SJSA1 (cell line): ENCODE results near the gene GARNL3. TPM values are rescaled to one million over a fixed set of nuclear protein-coding genes. Genes with fewer than 3 reads are reported as not detected.

Experiments used
- DNase-seq, 2 experiments: peaks; one replicate each; pipeline ENCODE4 v3.0.0-alpha.2; 2015 to 2020; ENCODE audit warnings: low spot score in 2 of 2, low read depth in 1 of 2
- H3K27ac ChIP-seq: fragments of 250-450 bp; sonication (Bioruptor Pico); 2 replicates; pipeline ENCODE4 v1.5.1; 2020; ENCODE audit warnings: mild to moderate bottlenecking, moderate library complexity
- H3K27me3 ChIP-seq: fragments of 250-450 bp; sonication (Bioruptor Pico); replicated peaks from 2 replicates; pipeline ENCODE4 v1.5.1; 2020; ENCODE audit warnings: mild to moderate bottlenecking, moderate library complexity
- H3K36me3 ChIP-seq: fragments of 250-450 bp; sonication (Bioruptor Pico); 2 replicates; pipeline ENCODE4 v1.5.1; 2020; ENCODE audit warnings: mild to moderate bottlenecking
- H3K4me1 ChIP-seq: fragments of 250-450 bp; sonication (Bioruptor Pico); replicated peaks from 2 replicates; pipeline ENCODE4 v1.6.1; 2021; ENCODE audit warnings: mild to moderate bottlenecking
- H3K4me3 ChIP-seq: fragments of 250-450 bp; sonication (Bioruptor Pico); 2 replicates; pipeline ENCODE4 v1.5.1; 2020; ENCODE audit warnings: mild to moderate bottlenecking
- H3K9me3 ChIP-seq: fragments of 250-450 bp; sonication (Bioruptor Pico); replicated peaks from 2 replicates; pipeline ENCODE4 v1.5.1; 2020; ENCODE audit warnings: mild to moderate bottlenecking
- total RNA-seq: library from RNA; depleted of rRNA; stranded (reverse); fragments of >200 nt; shearing (Covaris generic); gene quantifications from 2 replicates; pipeline ENCODE4 v1.2.3, GENCODE V29; 2014

The GARNL3 gene
- total RNA-seq, 1 experiment from 2014 or later = 2.0 TPM

GRCh38 chr9:127368852-127369402 lies 104.4 kb downstream of the GARNL3 start:
- Histone ChIP-seq H3K9me3 (no peaks in the 10 kb centered on the region), H3K4me3 (no peak overlapping the region), H3K27ac (no peak overlapping the region), H3K36me3 (no peaks in the 10 kb centered on the region), H3K27me3 (no peaks in the 10 kb centered on the region), H3K4me1 (no peaks in the 10 kb centered on the region)
- no peak for DNase-seq

GRCh38 chr9:127369428-127369827 lies 104.9 kb downstream of the GARNL3 start:
- Histone ChIP-seq H3K36me3 (no peaks in the 10 kb centered on the region), H3K9me3 (no peaks in the 10 kb centered on the region), H3K4me3 (no peak overlapping the region), H3K4me1 (no peaks in the 10 kb centered on the region), H3K27me3 (no peaks in the 10 kb centered on the region), H3K27ac (no peak overlapping the region)
- no peak for DNase-seq

GRCh38 chr9:127370147-127370579 lies 105.6 kb downstream of the GARNL3 start:
- Histone ChIP-seq H3K9me3 (no peaks in the 10 kb centered on the region), H3K36me3 (no peaks in the 10 kb centered on the region), H3K27ac (no peak overlapping the region), H3K4me3 (no peak overlapping the region), H3K4me1 (no peaks in the 10 kb centered on the region), H3K27me3 (no peaks in the 10 kb centered on the region)
- no peak for DNase-seq

DNA sequence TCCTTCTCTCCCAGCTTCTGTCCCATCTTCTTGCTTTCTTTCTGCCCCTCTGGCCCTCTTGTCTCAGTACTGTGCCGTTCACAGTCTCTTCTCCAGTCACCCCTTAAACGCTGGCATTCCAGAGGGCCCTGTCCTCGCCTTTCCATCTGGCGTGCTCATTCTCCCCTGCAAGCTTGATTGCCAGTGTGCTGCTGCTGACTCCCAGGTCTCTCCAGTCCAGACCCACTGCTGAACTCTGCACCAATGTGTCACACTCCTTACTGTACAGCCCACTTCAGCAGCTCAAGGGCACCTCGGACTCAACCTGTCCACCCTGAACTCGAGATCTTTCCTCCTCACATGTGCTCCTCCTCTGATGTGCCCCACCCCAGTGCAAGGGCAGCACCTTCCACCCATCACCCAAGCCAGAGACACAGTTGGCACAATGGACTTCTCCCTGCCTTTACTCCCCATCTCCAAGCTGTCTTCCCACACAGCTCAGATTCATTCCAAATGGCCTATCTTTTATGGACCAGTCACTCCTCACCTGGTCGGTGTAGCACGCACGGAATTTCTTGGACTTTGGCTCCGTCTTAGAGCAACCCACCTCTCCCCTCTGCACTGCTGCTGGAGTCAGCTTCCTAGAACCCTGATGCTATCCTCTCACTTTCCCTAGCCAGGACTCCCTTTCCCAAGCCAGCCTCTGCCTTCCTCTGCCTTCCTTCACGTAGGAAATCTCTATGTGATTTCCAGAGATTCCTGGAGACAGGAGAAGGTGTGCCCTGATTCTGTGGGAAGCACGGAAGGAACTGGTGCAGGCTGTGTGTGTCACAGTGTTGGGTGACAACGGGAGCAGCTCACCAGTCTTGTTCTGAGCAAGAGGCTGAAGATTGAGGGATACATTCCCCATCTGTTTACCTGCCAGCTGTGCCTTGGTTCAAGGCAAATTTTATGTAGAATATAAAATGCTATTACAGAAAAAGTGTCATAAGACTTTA lies 106.4 kb downstream of the GARNL3 start:
- H3K9me3 ChIP-seq = no peaks in the 10 kb centered on the region
- H3K4me3 ChIP-seq = no peak overlapping the region
- no peaks in the 10 kb centered on the region for H3K36me3 ChIP-seq
- no peak overlapping the region for H3K27ac ChIP-seq
- DNase-seq = peak in 1 of 2 experiments; percentile 22
- H3K4me1 ChIP-seq = no peaks in the 10 kb centered on the region
- no peaks in the 10 kb centered on the region for H3K27me3 ChIP-seq

DNA sequence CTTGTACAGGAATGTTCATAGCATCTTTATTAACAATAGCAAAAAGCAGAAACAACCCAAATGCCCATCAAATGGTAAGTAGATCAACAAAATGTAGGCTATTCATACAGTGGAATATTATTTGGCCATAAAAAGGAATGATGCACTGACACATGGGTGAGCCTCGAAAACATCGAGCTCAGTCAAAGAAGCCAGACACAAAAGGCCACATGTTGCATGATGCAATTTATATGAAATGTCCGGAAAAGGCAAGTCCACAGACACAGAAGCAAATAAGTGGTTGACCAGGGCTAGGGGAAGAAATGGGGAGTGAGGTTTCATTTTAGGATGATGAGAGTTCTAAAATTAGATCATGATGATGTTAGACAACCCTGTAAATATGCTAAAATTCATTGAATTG lies 115.9 kb downstream of the GARNL3 start:
- H3K27me3 ChIP-seq = no peaks in the 10 kb centered on the region
- H3K9me3 ChIP-seq = no peaks in the 10 kb centered on the region
- H3K27ac ChIP-seq = no peak overlapping the region
- H3K4me1 ChIP-seq = no peaks in the 10 kb centered on the region
- DNase-seq = no peak
- no peak overlapping the region for H3K4me3 ChIP-seq
- no peaks in the 10 kb centered on the region for H3K36me3 ChIP-seq

GRCh38 chr9:127382541-127382940 lies 118.0 kb downstream of the GARNL3 start:
- H3K36me3 ChIP-seq = no peaks in the 10 kb centered on the region
- H3K4me1 ChIP-seq = no peaks in the 10 kb centered on the region
- H3K27ac ChIP-seq = no peak overlapping the region
- no peaks in the 10 kb centered on the region for H3K27me3 ChIP-seq
- H3K9me3 ChIP-seq = no peaks in the 10 kb centered on the region
- H3K4me3 ChIP-seq = no peak overlapping the region
- DNase-seq = no peak

GRCh38 chr9:127384016-127384730 lies 119.6 kb downstream of the GARNL3 start:
- H3K27me3 ChIP-seq = no peaks in the 10 kb centered on the region
- no peak overlapping the region for H3K4me3 ChIP-seq
- DNase-seq = no peak
- no peaks in the 10 kb centered on the region for H3K36me3 ChIP-seq
- H3K9me3 ChIP-seq = no peaks in the 10 kb centered on the region
- H3K4me1 ChIP-seq = peaks cover 12% of the 10 kb centered on the region
- H3K27ac ChIP-seq = no peak overlapping the region

- H3K27ac ChIP-seq = no peak overlapping the region
- no peak overlapping the region for H3K4me3 ChIP-seq
- H3K9me3 ChIP-seq = no peaks in the 10 kb centered on the region
- no peaks in the 10 kb centered on the region for H3K27me3 ChIP-seq
- no peak for DNase-seq
- H3K4me1 ChIP-seq = peaks cover 15% of the 10 kb centered on the region
- no peaks in the 10 kb centered on the region for H3K36me3 ChIP-seq
These were observed 120.3 kb downstream of the GARNL3 start for GRCh38 chr9:127384901-127385300.

GRCh38 chr9:127386249-127386648 lies 121.7 kb downstream of the GARNL3 start:
- H3K9me3 ChIP-seq = no peaks in the 10 kb centered on the region
- no peak overlapping the region for H3K4me3 ChIP-seq
- no peak for DNase-seq
- peaks cover 20% of the 10 kb centered on the region for H3K4me1 ChIP-seq
- no peaks in the 10 kb centered on the region for H3K36me3 ChIP-seq
- H3K27ac ChIP-seq = no peak overlapping the region
- no peaks in the 10 kb centered on the region for H3K27me3 ChIP-seq

GRCh38 chr9:127386981-127387380 lies 122.4 kb downstream of the GARNL3 start:
- H3K27me3 ChIP-seq = no peaks in the 10 kb centered on the region
- H3K9me3 ChIP-seq = no peaks in the 10 kb centered on the region
- H3K4me1 ChIP-seq = peaks cover 20% of the 10 kb centered on the region
- H3K27ac ChIP-seq = no peak overlapping the region
- no peak for DNase-seq
- no peak overlapping the region for H3K4me3 ChIP-seq
- no peaks in the 10 kb centered on the region for H3K36me3 ChIP-seq

DNA sequence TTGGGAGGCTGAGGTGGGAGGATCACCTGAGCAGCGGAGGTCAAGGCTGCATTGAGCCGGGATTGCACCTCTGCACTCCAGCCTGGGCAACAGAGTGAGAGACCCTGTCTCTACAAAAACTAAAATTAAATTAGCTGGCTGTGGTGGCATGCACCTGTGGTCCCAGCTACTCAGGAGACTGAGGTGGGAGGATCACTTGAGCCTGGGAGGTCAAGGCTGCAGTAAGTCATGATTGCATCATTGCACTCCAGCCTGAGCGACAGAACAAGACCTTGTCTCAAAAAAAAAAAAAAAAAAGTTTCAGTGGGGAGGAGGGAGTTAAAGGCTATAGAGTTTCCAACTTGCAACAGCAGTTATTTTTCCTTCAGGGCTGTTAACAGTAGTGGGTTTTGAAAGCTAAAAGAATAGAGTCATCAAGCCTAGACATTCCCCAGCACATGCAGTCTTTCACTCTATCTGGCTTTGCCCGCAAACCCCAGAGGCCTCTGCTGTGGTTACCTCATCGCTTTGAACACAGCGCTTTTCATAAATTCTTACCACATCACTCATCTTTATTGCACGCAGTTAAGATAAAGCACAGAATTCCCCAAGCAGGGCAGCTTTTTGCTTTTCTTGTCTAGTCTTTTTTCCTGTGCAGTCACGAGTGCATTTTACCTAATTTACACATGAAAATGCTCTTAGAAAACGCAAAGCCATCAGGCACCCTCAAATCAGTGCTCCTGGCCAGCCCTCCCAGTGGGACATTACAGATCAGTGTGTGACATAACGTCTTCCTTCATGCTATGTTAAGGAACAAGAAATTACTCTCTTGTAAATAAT lies 123.7 kb downstream of the GARNL3 start:
- DNase-seq = peak; percentile 89 to 92
- no peaks in the 10 kb centered on the region for H3K36me3 ChIP-seq
- H3K9me3 ChIP-seq = no peaks in the 10 kb centered on the region
- peak overlapping the region; percentile 85 for H3K27ac ChIP-seq
- H3K4me1 ChIP-seq = peaks cover 20% of the 10 kb centered on the region
- no peaks in the 10 kb centered on the region for H3K27me3 ChIP-seq
- H3K4me3 ChIP-seq = no peak overlapping the region

DNA sequence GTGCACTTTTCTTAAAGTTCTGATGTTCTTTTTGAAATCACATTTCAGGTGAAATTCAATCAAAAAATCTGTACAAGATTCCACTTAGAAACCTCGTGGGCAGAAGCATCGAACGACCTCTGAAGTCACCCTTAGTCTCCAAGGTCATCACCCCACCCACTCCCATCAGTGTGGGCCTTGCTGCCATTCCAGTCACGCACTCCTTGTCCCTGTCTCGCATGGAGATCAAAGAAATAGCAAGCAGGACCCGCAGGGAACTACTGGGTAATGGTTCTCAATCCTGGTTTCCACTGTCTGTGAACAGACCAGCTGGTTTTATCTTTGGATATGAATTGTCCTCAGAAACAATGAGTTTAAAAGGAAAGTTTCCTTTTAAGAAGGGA lies 124.3 kb downstream of the GARNL3 start:
- Histone ChIP-seq H3K27me3 (no peaks in the 10 kb centered on the region), H3K27ac (peak overlapping the region; percentile 85), H3K4me1 (peaks cover 20% of the 10 kb centered on the region), H3K4me3 (no peak overlapping the region), H3K36me3 (no peaks in the 10 kb centered on the region), H3K9me3 (no peaks in the 10 kb centered on the region)
- DNase-seq = no peak
